A549 (cell line): Measurements from ENCODE around the gene SPACA6.

Experiments used
- CHD2 ChIP-seq: fragments of 150-350 bp; IDR thresholded peaks from 2 replicates; pipeline ENCODE4 v1.6.1; 2014; ENCODE audit warnings: low read length; ENCODE audit not compliant: partially characterized antibody
- EP300 ChIP-seq, 2 experiments: fragments of >200 bp; sonication (Bioruptor Twin); formaldehyde crosslinking; IDR thresholded peaks; 2 replicates in 1 of 2; 3 replicates in 1 of 2; pipeline ENCODE4 v1.6.1; 2016 to 2017
- MAZ ChIP-seq: fragments of 150-350 bp; IDR thresholded peaks from 2 replicates; pipeline ENCODE4 v1.6.1; 2014; ENCODE audit warnings: antibody characterized with exemption, low read depth, low read length, borderline replicate concordance
- PHF8 ChIP-seq: fragments of 200-600 bp; sonication (generic); IDR thresholded peaks from 2 replicates; pipeline ENCODE4 v1.6.1; 2016; ENCODE audit warnings: low read depth, mild to moderate bottlenecking, antibody characterized with exemption, moderate library complexity, borderline replicate concordance
- RNF2 ChIP-seq: fragments of 200-600 bp; sonication (generic); IDR thresholded peaks from 2 replicates; pipeline ENCODE4 v1.6.1; 2016; ENCODE audit warnings: low read depth, mild to moderate bottlenecking, antibody characterized with exemption, moderate library complexity, borderline replicate concordance
- TF ChIP-seq, protein P1 (sequence below): IDR thresholded peaks from 2 replicates; pipeline ENCODE4 v1.6.1; 2012
- TF ChIP-seq, protein P2 (sequence below): fragments of >200 bp; sonication (Bioruptor Twin); formaldehyde crosslinking; IDR thresholded peaks from 3 replicates; pipeline ENCODE4 v1.5.1; 2016

DNA sequence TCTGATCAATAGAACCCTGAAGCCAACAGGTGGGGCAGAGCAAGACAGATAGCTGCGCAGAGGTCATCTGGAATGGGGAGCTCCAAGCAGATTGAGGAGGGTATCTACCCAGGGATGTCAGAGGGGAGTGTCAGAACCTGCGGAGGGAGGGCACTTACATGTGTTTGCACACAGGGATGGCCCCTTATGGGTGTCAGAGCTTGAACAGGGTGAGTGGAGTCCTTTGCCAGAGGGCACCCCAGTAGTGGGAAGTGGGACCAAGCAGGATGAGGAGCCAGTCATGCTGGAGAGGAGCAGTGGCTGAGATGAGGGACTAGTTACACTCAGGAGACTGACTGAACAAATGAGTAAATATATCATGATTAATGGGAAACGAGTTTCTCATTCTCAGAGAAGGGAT lies 29.5 kb upstream of the SPACA6 start:
- no peak for TF ChIP-seq CHD2
- TF ChIP-seq, protein P1, sequence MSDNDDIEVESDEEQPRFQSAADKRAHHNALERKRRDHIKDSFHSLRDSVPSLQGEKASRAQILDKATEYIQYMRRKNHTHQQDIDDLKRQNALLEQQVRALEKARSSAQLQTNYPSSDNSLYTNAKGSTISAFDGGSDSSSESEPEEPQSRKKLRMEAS, result no peak
- TF ChIP-seq, protein P2, sequence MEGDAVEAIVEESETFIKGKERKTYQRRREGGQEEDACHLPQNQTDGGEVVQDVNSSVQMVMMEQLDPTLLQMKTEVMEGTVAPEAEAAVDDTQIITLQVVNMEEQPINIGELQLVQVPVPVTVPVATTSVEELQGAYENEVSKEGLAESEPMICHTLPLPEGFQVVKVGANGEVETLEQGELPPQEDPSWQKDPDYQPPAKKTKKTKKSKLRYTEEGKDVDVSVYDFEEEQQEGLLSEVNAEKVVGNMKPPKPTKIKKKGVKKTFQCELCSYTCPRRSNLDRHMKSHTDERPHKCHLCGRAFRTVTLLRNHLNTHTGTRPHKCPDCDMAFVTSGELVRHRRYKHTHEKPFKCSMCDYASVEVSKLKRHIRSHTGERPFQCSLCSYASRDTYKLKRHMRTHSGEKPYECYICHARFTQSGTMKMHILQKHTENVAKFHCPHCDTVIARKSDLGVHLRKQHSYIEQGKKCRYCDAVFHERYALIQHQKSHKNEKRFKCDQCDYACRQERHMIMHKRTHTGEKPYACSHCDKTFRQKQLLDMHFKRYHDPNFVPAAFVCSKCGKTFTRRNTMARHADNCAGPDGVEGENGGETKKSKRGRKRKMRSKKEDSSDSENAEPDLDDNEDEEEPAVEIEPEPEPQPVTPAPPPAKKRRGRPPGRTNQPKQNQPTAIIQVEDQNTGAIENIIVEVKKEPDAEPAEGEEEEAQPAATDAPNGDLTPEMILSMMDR, result no peak
- no peak for TF ChIP-seq EP300 (IDR thresholded peaks at IDR 0.05)
- no peak for TF ChIP-seq RNF2
- TF ChIP-seq PHF8, result no peak
- TF ChIP-seq MAZ, result no peak
